ENCODE measurements around the gene CRACR2A.

CRACR2A gene

DNA sequence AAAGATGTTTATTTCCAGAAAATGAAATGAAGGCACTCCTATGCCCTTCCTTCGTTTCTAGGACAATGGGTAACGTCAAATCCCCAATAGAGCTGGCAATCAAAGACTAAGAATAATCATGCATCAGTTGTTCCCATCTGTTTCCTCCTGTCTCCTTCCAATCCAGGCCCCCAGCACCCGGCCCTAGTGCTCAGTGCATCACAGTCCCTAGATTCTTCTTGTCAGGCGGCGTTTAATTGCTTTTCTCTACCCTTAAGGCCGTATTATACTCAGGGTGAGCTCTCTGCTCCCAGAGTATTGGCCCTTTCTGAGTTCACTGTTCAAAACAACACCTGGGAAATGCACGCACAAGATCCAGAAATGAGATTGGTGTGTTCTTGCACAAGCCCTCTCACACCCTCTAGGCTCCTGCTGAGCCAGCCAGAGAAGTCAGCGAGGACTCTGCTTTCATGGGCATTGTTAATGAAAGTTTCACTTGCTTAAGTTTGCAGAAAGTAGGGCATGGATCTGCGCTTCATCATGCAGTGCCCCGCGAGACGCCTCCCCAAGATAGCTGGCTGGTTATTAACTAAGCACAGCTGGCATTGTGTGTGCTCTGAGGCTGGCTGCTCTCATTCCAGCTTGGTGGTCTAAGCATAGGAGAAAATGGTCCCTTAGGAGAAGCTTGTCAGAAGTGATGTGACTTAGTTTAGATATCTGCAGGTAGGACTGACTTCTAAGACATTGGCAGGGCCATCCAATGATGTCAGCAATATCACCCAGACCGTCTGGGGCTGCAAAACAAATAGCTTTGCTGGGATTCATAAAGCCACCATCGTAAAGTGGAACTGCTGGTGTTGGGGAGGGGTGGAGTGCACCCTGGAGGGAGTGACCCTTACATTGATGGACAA is 28.7 kb downstream of the CRACR2A start:
- H3K79me2 ChIP-seq (ENCODE audit: control insufficient read depth, insufficient read depth, low read length, unreplicated experiment): no peaks in the 10 kb centered on the region
- no peaks in the 10 kb centered on the region for H3K36me3 ChIP-seq (ENCODE audit: insufficient read depth, low read length)
- peaks cover 12% of the 10 kb centered on the region for H3K4me1 ChIP-seq (ENCODE audit: control insufficient read depth, insufficient read depth, low read length, unreplicated experiment)
- H3K27ac ChIP-seq (ENCODE audit: low read depth, low read length): no peak overlapping the region
- no peak overlapping the region for H3K4me3 ChIP-seq (ENCODE audit: low read depth, low read length)
- H2AFZ ChIP-seq (ENCODE audit: low read length, unreplicated experiment): no peak overlapping the region
- no peaks in the 10 kb centered on the region for H3K27me3 ChIP-seq (ENCODE audit: insufficient read depth, low read length)

DNA sequence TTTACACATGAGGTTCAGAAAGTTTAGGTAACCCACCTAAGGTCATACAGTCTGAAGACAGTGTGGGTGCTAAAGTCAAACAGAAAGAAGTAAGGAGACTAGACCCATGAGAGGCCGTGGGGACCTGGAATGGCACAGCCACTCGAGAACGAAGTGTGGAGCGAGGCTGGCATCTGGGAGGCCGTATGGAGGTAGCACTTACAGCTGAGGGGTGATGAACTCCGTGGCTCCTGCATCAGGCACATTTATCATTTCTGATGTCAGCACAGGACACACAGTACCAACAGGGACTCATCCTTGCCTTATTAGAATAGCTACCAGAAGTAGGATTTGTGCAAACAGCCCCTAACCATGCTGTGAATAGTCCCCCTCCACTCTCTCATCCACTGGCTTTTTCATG is 30.5 kb downstream of the CRACR2A start:
- no peaks in the 10 kb centered on the region for H3K27me3 ChIP-seq (ENCODE audit: insufficient read depth, low read length)
- no peak overlapping the region for H2AFZ ChIP-seq (ENCODE audit: low read length, unreplicated experiment)
- no peak overlapping the region for H3K4me3 ChIP-seq (ENCODE audit: low read depth, low read length)
- peaks cover 4% of the 10 kb centered on the region; the same call in 1 of the 2 replicates for H3K36me3 ChIP-seq (ENCODE audit: insufficient read depth, low read length)
- peaks cover 9% of the 10 kb centered on the region for H3K4me1 ChIP-seq (ENCODE audit: control insufficient read depth, insufficient read depth, low read length, unreplicated experiment)
- H3K27ac ChIP-seq (ENCODE audit: low read depth, low read length): no peak overlapping the region
- no peaks in the 10 kb centered on the region for H3K79me2 ChIP-seq (ENCODE audit: control insufficient read depth, insufficient read depth, low read length, unreplicated experiment)

DNA sequence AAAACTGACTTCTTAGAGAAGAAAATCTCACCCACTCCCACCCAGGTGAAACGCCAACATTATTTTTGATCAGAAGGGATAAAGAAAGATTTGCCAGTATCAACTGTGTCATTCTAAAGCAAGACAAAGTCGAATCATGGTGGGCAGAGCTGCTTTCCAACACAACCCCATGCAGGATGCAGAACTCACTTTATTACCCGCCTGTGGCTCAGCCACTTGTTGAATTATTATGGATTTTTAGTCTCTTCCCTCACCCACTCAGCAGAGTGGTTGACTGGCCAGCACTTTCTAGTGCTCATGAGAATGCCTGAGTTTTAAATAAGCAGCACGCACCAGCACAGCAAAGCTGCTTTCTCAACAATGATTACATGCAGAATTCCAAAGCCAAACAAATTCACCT is 32.1 kb downstream of the CRACR2A start:
- Histone ChIP-seq H3K27me3 (ENCODE audit: insufficient read depth, low read length) (no peaks in the 10 kb centered on the region), H3K4me1 (ENCODE audit: control insufficient read depth, insufficient read depth, low read length, unreplicated experiment) (peaks cover 8% of the 10 kb centered on the region), H3K27ac (ENCODE audit: low read depth, low read length) (no peak overlapping the region), H3K4me3 (ENCODE audit: low read depth, low read length) (no peak overlapping the region), H2AFZ (ENCODE audit: low read length, unreplicated experiment) (no peak overlapping the region), H3K79me2 (ENCODE audit: control insufficient read depth, insufficient read depth, low read length, unreplicated experiment) (no peaks in the 10 kb centered on the region), H3K36me3 (ENCODE audit: insufficient read depth, low read length) (peaks cover 4% of the 10 kb centered on the region; the same call in 1 of the 2 replicates)

DNA sequence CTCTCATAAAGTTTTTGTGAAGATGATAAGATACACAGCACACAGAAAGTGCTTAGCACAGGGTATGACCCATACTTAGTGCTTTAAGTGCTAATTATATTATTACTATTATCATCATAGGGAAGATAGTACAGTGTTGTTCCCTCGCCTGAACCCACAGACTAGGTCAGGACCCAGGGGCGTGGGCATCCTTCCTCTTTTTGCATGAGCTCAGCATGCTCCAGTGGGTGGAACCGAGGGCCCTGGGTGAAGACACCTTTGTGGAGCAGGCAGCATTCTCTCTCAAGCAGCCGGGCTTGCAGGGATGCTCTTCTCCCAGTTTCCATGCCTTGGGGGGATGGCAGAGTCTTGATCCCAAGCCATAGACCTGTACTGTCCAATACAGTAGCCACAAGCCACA is 34.8 kb downstream of the CRACR2A start:
- peaks cover 4% of the 10 kb centered on the region; the same call in 1 of the 2 replicates for H3K36me3 ChIP-seq (ENCODE audit: insufficient read depth, low read length)

DNA sequence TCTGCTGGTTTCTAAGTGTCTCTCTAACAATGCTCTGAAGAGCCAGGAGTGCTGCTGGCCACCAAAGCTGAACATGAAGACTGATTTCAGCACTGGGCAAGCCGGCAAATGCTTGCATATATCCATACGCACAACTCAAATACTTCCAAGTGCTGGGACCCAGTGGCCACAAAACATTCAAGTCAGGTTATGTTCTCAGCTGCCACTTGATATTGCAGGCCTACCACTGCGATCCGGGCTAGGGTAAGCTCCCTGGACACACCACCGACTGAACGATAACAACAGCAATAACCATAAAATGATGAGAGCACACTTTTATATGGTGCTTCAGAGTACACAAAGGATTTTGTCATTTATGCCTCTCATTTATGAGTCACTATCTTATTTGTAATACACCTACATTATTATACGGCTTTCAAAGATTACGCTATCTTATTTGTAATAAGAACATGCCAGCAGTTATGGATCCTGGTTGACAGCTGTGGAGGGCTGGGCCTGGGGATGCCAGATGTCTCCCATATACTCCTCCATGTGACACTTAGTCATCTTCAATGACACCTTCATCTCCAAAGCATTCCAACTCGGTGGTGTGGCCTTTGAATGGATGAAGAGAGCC is 35.5 kb downstream of the CRACR2A start:
- H2AFZ ChIP-seq (ENCODE audit: low read length, unreplicated experiment): no peak overlapping the region
- H3K4me1 ChIP-seq (ENCODE audit: control insufficient read depth, insufficient read depth, low read length, unreplicated experiment): no peaks in the 10 kb centered on the region
- H3K4me3 ChIP-seq (ENCODE audit: low read depth, low read length): no peak overlapping the region
- H3K79me2 ChIP-seq (ENCODE audit: control insufficient read depth, insufficient read depth, low read length, unreplicated experiment): no peaks in the 10 kb centered on the region
- no peaks in the 10 kb centered on the region for H3K27me3 ChIP-seq (ENCODE audit: insufficient read depth, low read length)
- H3K27ac ChIP-seq (ENCODE audit: low read depth, low read length): no peak overlapping the region
- peaks cover 4% of the 10 kb centered on the region; the same call in 1 of the 2 replicates for H3K36me3 ChIP-seq (ENCODE audit: insufficient read depth, low read length)

More for the DNA sequence above, 34.8 kb downstream of the CRACR2A start:
- Histone ChIP-seq H2AFZ (ENCODE audit: low read length, unreplicated experiment) (no peak overlapping the region), H3K4me1 (ENCODE audit: control insufficient read depth, insufficient read depth, low read length, unreplicated experiment) (no peaks in the 10 kb centered on the region), H3K27ac (ENCODE audit: low read depth, low read length) (no peak overlapping the region), H3K79me2 (ENCODE audit: control insufficient read depth, insufficient read depth, low read length, unreplicated experiment) (no peaks in the 10 kb centered on the region), H3K27me3 (ENCODE audit: insufficient read depth, low read length) (no peaks in the 10 kb centered on the region), H3K4me3 (ENCODE audit: low read depth, low read length) (no peak overlapping the region)

DNA sequence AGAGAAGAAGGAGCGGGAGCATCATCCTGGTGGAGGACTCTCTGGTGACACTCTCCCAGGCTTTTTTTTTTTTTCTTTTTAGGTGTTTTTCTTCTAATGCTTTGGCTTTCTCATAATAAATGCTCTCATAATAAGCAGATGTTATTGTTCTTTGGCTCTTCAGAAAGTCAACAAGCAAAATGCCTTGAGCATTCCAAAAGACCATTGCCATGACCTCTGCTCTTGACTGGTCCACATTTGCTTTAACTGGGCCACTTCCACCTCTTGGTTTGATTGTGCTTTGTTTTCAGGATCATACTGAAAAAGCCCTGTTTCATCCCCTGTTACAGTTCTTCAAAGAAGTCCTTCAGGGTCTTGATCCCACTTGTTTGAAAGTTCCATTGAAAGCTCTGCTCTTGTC is 36.9 kb downstream of the CRACR2A start:
- no peak overlapping the region for H3K4me3 ChIP-seq (ENCODE audit: low read depth, low read length)
- H3K27ac ChIP-seq (ENCODE audit: low read depth, low read length): no peak overlapping the region
- no peaks in the 10 kb centered on the region for H3K4me1 ChIP-seq (ENCODE audit: control insufficient read depth, insufficient read depth, low read length, unreplicated experiment)
- H3K27me3 ChIP-seq (ENCODE audit: insufficient read depth, low read length): no peaks in the 10 kb centered on the region
- H3K36me3 ChIP-seq (ENCODE audit: insufficient read depth, low read length): peaks cover 4% of the 10 kb centered on the region; the same call in 1 of the 2 replicates
- H2AFZ ChIP-seq (ENCODE audit: low read length, unreplicated experiment): no peak overlapping the region
- H3K79me2 ChIP-seq (ENCODE audit: control insufficient read depth, insufficient read depth, low read length, unreplicated experiment): no peaks in the 10 kb centered on the region

DNA sequence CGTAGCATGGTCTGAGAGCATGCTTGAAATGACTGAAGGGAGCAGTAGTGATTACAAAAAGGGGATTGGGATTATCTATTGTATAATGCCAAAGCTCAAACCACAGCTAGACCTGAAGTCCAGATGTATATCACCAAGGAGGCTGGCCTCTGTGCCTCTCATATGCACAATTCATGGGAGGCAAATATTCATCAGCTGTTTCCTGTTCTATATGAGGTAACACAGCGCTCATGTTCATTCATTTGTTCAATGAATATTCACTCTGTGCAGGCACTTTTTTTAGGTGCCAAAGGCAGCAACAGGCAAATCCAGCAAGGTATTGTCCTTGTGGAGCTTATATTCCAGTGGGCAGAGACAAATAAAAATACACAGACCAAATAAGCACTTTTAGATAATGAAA is 39.0 kb downstream of the CRACR2A start:
- Histone ChIP-seq H3K27me3 (ENCODE audit: insufficient read depth, low read length) (no peaks in the 10 kb centered on the region), H3K4me3 (ENCODE audit: low read depth, low read length) (no peak overlapping the region), H3K4me1 (ENCODE audit: control insufficient read depth, insufficient read depth, low read length, unreplicated experiment) (no peaks in the 10 kb centered on the region), H2AFZ (ENCODE audit: low read length, unreplicated experiment) (no peak overlapping the region), H3K27ac (ENCODE audit: low read depth, low read length) (no peak overlapping the region), H3K79me2 (ENCODE audit: control insufficient read depth, insufficient read depth, low read length, unreplicated experiment) (no peaks in the 10 kb centered on the region), H3K36me3 (ENCODE audit: insufficient read depth, low read length) (peaks cover 4% of the 10 kb centered on the region; the same call in 1 of the 2 replicates)

DNA sequence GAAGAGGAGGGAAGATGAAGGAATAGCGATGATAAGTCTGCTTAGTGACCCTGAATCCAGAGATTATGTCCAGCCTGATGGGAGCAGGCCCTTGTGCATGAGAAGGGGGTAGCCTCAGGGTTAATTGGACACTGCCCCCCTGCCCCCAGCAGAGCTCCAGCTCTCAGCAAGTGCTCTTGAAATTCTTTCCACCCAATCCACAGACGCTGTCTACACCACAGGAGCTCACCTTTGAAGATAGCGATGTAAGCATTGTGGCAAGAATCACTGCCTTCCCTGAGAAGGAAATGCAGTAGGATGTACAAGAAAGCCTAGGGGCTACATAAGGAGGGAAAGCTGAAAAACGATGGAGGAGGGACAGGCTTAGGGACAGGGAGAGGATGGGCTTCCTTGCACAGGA is 39.4 kb downstream of the CRACR2A start:
- Histone ChIP-seq H2AFZ (ENCODE audit: low read length, unreplicated experiment) (no peak overlapping the region), H3K4me3 (ENCODE audit: low read depth, low read length) (no peak overlapping the region), H3K4me1 (ENCODE audit: control insufficient read depth, insufficient read depth, low read length, unreplicated experiment) (no peaks in the 10 kb centered on the region), H3K79me2 (ENCODE audit: control insufficient read depth, insufficient read depth, low read length, unreplicated experiment) (no peaks in the 10 kb centered on the region), H3K27ac (ENCODE audit: low read depth, low read length) (no peak overlapping the region), H3K36me3 (ENCODE audit: insufficient read depth, low read length) (peaks cover 2% of the 10 kb centered on the region; the same call in 1 of the 2 replicates), H3K27me3 (ENCODE audit: insufficient read depth, low read length) (no peaks in the 10 kb centered on the region)

DNA sequence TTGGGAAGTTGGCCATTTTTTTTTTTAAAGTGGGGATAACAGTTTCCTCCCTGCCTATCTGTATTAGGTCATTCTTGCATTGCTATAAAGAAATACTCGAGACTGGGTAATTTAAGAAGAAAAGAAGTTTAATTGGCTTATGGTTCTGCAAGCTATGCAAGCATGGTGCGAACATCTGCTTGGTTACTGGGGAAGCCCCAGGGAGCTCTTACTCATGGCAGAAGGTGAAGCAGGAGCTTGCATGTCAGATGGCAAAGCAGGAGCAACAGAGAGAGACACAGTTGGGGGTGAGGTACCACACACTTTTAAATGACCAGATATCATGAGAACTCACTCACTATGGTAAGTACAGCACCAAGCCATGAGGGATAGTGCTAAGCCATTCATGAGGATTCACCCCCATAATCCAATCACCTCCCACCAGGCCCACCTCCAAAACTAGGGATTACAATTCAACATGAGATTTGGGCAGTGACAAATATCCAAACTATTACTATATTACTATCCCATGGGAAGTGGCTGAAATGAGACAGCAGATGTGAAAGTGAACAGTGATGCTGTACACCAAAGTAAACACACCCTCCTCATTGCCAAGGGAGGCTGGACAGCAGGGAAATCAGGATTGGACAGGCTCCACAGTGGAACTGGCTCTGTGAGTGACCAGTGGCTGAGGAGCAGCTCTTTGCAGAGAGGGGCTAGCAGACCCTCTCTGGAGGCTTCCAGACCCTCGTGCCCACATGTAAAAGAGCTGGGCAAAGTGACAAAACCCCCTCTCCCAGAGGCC is 40.5 kb downstream of the CRACR2A start:
- no peaks in the 10 kb centered on the region for H3K27me3 ChIP-seq (ENCODE audit: insufficient read depth, low read length)
- no peaks in the 10 kb centered on the region for H3K79me2 ChIP-seq (ENCODE audit: control insufficient read depth, insufficient read depth, low read length, unreplicated experiment)
- H2AFZ ChIP-seq (ENCODE audit: low read length, unreplicated experiment): no peak overlapping the region
- no peaks in the 10 kb centered on the region for H3K36me3 ChIP-seq (ENCODE audit: insufficient read depth, low read length)
- no peaks in the 10 kb centered on the region for H3K4me1 ChIP-seq (ENCODE audit: control insufficient read depth, insufficient read depth, low read length, unreplicated experiment)
- H3K4me3 ChIP-seq (ENCODE audit: low read depth, low read length): no peak overlapping the region
- no peak overlapping the region for H3K27ac ChIP-seq (ENCODE audit: low read depth, low read length)

DNA sequence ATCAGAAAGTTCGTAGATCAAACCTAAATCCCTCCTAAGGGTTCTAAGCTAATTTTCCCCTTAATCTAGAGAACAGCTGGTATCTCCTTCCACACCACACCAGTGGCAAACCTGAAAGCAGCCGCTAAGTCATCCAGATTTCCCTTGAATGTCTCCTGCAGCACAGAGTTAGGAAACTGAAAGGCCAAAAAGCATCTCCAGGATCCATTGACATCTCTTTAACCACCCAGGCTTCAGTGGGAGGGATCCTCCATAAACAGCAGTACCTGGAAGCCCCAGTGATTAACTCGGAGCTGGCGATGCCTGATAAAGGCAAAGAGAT is 47.6 kb downstream of the CRACR2A start:
- Histone ChIP-seq H3K4me3 (ENCODE audit: low read depth, low read length) (peak overlapping the region; percentile 59), H3K27me3 (ENCODE audit: insufficient read depth, low read length) (no peaks in the 10 kb centered on the region), H3K79me2 (ENCODE audit: control insufficient read depth, insufficient read depth, low read length, unreplicated experiment) (no peaks in the 10 kb centered on the region), H3K36me3 (ENCODE audit: insufficient read depth, low read length) (peaks cover 3% of the 10 kb centered on the region; the same call in 1 of the 2 replicates), H2AFZ (ENCODE audit: low read length, unreplicated experiment) (peak overlapping the region; percentile 34), H3K4me1 (ENCODE audit: control insufficient read depth, insufficient read depth, low read length, unreplicated experiment) (peaks cover 15% of the 10 kb centered on the region), H3K27ac (ENCODE audit: low read depth, low read length) (peak overlapping the region; percentile 63; the same call in 1 of the 2 replicates)

All from ACC112 (cell line).